ENCODE data around the gene DHX15. TPM values are rescaled to one million over a fixed set of nuclear protein-coding genes. Genes with fewer than 3 reads are reported as not detected.
"Not testable (repeated sequence)": the region's sequence is repeated elsewhere in the genome, so short reads cannot be mapped to it uniquely, and the experiment has no call there.

DHX15 gene
- total RNA-seq, 1 experiment from 2014 or later, result 163 TPM

DNA sequence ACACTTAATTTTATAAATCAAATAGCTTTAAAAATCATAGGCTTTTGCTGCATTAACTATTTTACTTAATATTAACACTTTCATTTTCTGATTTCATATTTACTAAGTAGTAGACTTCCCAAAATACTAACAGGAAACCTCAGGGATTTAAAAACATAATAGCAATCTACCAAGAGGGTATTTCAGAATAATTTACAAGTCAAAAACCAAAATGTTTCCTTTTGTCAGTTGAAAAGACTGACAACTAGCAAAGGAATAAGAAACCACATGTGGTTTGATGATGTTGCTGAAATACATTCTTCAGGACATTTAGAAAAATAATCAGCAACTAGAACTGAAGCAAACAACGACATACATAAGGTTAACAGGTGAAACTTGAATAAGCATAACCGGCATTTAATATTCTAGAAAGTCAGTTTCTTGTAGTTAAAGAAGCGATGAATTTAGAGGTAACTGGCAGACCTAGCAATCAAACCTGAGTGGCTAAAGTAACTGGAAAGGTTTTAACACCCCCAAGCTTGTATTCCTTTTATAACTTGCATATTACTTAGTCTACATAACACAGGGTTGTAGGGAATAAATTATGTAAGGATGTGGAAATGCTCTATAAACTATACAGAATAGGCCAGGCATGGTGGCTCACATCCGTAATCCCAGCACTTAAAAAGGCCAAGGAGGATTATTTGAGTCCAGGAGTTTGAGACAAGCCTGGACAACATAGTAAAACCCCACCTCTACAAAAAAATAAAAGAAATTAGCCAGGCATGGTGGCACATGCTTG lies 40.0 kb downstream of the DHX15 start:
- DNase-seq (ENCODE audit: low read depth), result no peak

DNA sequence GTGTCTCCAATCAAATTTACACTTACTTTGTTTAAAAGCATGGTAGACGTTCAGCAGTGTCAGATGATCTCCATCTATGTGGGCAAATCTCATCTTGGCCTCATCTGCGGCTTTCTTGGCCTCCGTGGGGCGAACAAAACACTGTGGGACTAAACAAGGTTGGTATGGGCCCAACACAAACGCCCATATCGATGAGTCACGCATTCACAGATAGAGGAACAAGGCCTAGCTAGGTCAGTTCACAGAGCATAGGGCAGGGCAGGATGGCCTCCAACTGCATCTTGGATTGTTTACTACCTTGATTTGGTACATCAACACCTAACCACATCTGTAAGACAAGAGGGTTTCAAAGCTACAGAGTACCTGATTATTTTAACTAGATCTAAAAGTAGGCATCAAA lies 47.3 kb downstream of the DHX15 start:
- DNase-seq (ENCODE audit: low read depth), result peak; percentile 35

DNA sequence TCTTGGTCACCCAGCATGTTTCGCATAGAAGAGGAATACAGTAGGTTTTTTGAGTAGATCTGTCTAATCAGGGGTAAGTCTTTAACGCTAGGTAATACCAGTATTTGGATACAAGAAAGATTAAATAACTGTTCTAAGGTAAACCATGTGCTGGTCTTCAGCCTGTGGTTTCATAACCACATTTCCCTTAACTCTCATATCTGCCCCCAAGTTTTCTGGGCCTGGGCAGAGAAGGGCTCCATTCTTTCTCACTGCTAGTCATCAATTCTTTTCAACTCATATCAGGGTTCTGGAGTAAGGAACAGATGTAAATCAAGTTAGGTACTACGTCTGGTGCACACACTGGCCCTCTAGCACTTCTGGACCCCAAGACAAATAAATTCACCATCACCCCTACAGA lies 49.0 kb downstream of the DHX15 start:
- no peak for DNase-seq (ENCODE audit: low read depth)

DNA sequence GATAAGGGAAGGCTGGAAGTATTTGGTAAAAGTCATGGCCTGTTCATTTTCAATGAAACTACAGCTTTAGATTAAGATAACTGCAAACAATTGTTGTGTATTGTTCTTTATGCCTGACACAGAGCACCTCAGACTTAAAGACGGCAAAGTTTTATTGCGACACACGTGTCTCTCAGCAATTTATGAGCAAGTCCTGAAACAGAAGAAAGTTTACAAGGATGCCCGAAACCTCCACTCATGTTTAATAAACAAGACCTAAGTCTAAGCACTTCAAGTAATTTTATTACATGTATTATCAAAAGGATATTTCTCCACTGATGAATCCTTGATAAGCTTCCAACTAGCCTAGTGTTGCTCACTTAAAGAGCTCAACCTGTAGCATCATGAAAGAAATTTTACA lies 51.0 kb downstream of the DHX15 start:
- DNase-seq (ENCODE audit: low read depth), result no peak

DNA sequence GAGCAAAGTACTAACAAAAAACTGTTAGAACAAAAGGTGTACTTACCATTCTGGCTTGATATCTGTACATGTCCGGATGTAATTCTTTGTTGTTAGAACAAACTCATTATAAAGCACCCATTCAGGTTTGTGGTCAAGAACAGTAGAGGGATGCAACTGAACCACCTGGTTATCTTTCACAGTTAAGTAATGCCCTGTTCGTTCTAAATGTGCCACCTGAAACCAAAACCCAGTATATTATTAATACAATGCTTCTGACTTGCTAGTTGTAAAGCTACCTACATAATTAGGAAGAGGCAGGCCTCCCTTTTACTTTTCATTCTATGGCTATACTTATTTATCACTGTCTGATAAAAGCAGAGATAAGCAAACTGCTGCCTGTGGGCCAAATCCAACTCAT lies 54.8 kb downstream of the DHX15 start:
- DNase-seq (ENCODE audit: low read depth), result no peak

DNA sequence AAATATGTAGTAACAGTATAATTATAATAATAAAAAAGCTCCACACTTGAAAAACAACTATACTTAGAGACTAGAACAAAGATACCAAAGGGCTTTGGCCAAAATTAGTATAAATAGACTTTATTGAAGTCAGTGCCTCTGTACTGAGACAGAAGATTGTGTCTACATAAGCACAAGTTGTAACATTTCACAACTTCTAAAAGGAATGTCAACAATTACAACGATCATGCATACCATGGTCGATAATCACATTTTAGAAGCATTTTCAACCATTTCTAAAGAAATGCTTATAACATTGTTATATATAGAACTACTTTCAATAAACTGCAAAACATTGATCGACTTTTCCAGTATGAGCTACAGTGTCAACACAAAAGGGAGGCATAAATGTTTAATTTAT lies 57.0 kb downstream of the DHX15 start:
- no peak for DNase-seq (ENCODE audit: low read depth)

DNA sequence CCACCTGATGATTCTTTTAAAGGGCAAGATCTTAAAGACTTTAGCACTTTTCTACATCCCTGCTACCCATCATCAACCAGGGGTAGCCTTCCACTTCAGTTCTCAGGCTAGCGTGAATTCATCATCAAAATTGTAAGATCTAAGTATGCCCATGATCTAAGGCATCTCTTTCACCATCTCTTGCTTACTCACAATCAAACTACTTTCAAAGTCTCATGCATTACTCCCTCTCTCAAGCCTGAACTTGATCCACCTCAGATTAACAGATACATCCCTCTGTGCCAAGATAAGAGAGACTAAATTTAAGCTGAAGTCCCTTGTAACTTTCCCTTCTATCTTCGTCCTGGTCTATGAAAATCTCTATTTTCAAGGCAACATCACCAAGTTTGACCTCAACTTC lies 62.8 kb downstream of the DHX15 start:
- DNase-seq (ENCODE audit: low read depth), result no peak

DNA sequence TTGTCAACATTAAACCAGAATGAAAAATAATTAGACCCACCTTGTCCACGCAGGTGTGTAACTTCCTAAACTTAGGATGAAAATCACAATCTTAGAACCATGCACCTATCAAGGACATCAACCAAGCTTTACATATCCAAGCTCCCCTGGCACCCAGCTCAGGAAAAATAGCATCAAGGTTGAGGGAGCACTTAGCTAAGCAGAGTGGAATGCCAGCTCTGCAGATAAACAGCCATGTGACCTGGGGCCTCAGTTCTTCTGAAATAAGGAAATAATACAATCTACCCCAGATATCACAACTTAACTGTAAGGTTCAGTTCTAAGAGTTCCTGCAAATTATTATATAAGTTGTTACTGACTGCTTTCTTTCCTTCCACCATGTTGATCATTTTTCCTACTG lies 64.7 kb downstream of the DHX15 start:
- DNase-seq (ENCODE audit: low read depth), result no peak

DNA sequence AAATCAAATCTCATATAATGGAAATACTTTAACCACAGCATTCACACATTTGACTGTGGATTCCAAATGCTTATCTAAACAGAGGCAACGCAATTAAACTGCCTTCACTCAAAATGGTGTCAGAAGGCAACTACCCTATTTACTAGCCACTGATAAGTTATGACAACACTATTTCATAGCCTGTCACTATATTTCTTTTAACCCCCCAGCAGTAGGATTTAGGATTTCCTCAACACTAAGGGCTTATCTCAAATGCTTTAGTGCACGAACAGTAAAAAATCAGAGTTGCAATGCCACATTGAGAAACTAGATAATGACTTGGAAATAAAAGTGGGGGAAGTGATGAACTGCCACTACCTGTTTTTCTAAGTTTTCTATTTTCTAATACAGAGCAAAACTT lies 66.7 kb downstream of the DHX15 start:
- no peak for DNase-seq (ENCODE audit: low read depth)

DNA sequence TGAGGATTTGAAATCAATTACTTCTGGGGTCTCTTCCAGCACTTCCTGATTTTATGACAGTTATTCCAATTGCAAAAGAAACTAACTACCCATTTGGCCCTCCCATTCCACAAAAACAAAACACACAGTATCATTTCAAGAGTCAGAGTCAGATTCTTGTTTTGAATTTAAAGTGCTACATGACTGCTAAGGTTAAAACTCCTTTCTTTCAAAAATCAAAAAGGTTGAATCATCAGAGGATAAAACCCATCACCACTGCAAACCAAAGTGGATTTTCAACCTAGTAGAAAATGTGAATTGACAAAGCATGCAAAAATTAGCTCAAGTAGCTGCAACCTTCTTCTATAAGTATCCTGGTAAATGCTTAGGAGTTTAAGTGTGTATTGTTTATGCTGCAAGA lies 67.4 kb downstream of the DHX15 start:
- DNase-seq (ENCODE audit: low read depth), result no peak

DNA sequence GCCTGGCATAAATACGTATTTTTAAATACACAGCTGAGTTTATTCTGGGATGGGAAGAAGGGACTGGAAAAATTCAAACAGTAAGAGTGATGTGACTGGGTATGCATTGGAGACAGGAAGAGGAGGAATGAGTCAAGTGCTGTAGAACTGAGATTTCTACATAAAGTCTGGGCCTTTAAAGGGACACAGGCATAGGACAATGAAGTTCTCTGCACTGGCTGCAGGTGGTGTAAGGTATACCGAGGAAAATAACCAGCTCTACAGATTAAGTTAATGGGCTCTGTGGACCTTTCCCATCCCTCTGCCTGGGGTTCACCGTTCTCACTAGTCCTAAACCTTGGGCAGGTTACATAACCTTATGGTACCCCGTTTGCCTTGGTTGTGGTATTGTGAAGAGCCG lies 68.7 kb downstream of the DHX15 start:
- no peak for DNase-seq (ENCODE audit: low read depth)

DNA sequence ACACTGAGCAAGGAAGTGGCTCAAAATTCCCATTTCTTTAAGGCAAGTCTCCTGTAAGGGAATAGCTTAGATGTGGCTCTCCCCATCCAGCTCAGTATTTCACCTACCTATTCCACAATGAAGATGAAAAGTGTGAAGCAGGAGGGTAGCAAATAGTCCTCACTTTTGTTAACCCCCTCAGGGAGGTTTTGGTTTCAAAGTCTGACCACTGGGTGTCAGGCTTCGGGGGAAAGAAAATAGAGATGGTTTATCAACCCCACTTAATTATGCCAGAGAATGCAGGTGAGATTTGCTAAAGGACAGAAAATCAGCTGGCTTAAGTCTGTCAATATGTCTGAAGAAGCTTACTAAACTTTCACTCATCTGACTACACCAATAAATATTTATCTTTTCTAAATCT lies 69.5 kb downstream of the DHX15 start:
- no peak for DNase-seq (ENCODE audit: low read depth)

DNA sequence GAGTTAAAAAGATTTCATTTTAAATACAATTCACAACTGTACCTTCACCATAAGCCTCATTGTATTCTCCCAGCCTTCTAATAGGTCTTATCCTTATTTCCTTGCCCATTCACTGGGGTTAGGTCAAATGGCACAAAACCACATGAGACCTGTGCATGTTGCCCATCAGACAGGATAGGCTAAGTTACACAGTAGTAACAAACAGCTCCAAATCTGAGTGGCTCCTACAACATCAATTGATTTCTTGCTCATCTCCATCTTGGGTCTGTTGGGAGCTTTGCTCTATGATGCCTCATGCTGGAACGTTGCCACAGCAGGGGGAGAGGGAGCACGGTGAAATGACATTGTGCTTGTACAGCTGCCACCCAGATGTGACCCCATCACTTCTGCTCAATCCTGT lies 70.6 kb downstream of the DHX15 start:
- no peak for DNase-seq (ENCODE audit: low read depth)

DNA sequence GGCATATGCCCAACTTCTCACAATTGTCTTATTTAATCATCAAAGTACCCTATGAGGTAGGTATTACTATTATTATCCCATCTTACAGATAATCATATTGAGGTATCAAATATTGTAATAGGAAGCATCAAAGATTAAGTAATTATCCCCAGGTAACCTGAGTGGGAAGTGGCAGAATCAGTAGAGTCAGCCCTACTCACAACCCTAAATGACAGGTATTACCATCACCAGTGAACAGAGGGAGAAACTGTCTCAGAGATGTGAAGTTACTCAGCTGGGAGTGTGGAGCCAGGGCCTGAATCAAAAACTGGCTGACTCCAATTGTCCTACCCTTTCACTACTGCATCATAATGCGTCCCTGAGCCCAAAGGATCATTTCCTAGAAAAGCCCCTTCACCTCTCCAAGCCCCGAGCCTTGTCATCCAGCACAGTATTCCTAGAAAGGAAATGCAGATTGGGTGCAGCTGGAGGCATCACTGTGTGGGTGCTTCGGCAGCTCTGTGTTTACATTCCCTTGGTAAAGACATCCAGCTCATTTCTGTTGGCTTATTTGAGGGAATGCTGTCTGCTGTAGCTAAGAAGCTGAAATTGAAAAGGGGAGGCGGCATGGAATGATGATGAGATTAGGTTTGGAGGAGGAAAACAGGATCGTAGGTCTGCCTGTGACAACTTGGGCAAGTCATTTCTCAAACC lies 72.8 kb downstream of the DHX15 start:
- no peak for DNase-seq (ENCODE audit: low read depth)

DNA sequence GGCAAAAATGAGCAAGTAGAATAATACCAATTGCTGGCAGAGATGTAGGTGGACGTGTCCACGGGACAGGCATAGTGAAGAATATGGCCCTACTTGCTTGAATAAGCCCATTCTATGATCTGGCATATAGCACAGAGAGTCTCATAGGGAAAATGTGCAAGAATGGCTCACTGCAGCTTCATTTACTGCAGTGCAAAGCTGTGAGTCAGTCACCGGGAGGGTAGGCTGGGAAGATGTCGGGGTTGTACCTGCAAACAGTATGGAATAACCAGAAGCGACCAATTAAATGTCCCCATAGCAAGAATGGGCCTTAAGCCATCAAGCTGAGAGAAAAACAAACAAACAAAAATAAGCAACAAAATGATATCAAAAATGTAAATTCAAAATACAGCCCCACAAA lies 74.3 kb downstream of the DHX15 start:
- no peak for DNase-seq (ENCODE audit: low read depth)

DNA sequence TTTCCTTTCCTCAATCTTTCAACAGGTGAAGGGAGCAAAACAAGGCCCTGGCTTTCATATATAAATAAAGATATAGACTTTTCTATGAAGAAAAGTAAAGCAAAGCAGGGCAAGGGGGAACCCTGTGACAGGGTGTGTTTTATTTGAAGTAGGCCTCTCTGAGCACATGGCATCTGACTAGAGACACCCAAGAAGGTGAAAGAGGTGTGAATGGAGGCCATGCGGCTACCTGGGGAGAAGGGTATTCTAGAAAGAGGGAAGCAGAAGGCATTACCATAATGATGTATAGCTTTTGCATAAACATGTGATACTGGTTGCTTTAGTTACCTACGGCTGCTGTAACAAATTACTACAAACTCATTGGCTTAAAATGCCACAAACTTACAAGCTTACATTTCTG lies 75.8 kb downstream of the DHX15 start:
- no peak for DNase-seq (ENCODE audit: low read depth)

DNA sequence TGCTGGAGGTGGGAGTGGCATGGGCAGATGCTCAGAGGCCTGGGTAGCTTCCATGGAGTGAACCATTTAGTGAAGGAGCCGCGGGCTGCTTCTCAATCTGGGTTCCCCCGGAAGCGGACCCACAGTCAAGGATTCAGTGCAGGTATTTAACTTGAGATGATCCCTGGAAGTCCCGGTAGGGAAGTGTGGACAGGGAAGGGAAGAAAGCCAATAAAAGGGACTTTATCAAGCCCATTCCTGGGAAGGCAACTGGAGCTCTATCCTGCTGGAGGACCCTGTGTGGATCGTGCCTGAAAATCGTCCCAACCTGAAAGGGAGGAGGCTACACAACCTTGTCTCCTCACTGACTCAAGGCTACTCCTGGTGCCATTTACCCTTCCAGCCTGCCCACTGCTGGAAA lies 76.9 kb downstream of the DHX15 start:
- no peak for DNase-seq (ENCODE audit: low read depth)

DNA sequence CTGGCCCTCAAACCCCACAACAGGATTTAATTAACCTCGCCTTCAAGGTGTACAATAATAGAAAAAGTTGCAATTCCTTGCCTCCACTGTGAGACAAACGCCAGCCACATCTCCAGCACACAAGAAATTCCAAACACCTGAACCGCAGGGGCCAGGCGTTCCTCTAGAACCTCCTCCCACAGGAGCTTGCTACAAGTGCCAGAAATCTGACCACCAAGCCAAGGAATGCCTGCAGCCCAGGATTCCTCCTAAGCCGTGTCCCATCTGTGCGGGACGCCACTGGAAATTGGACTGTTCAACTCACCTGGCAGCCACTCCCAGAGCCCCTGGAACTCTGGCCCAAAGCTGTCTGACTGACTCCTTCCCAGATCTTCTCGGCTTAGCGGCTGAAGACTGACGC lies 81.3 kb downstream of the DHX15 start:
- DNase-seq (ENCODE audit: low read depth), result not testable (repeated sequence)

DNA sequence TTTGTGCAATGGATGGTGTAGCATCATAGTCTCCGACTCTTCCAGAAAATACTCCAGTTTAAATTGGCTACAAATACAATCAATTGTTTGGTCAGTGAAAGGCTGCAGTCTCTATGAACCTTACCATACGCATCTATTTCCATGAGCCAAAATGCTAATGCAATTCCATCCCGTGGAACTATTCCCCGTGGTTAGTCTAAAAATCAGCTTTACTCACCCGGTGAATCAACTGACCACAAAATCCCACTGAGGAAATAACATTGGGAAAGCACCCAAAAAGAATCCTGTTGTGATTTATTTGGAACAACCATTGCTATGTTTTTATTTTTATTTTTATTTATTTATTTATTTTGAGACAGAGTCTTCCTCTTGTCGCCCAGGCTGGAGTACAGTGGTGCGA lies 87.1 kb downstream of the DHX15 start:
- no peak for DNase-seq (ENCODE audit: low read depth)

DNA sequence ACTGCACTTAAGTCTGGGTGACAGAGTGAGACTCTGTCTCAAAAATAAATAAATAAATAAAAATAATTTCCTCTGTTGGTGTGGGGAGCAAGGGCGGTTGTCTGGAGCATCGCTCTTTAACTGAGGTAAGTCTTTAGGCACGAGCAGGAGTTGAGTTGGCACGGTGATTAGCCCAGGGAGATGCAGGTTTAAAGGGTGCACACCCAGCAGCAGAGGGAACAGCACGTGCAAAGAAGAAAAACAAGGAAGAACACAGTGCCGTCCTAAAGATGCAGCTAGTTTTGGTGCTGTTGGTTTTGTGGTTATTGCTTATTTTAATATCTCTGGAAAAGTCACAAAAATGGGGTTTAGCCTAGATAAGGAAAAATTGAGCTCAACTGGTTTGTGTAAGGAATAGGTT lies 87.8 kb downstream of the DHX15 start:
- no peak for DNase-seq (ENCODE audit: low read depth)

DNA sequence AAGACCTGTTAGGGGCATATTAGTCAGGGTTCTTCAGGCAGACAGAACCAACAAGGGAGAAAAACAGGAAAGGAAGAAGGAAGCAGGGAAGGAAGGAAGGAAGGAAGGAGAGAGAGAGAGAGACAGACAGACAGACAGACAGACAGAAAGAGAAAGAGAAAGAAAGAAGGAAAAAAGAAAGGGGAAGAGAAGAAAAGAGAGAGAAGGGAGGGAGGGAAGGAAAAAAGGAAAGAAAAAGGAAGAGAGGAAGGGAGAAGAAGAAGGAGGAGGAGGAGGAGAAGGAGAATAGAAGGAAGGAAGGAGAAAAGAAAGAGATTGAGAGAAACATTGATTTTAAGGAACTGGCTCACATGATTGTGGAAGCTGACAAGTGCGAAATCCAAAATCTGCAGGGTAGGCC lies 89.0 kb downstream of the DHX15 start:
- DNase-seq (ENCODE audit: low read depth), result no peak

DNA sequence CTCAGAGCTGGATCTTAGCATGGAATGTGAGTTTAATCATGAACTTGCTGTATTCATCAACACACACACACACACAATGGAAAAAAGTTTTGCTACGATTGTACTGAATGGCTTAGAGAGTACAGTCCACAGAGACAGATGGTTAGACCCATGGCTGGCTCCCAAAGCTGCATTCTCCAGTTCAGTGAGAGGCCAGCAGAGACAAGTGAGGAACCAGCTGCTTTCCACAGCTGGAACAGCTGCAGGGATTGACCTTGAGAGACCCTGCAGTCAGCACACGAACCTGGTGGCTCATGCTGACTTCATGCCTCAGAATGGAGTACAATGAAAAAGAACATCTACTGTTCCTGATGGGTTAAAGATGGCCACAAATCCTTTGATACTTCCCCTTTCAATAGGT lies 94.5 kb downstream of the DHX15 start:
- DNase-seq (ENCODE audit: low read depth), result no peak

DNA sequence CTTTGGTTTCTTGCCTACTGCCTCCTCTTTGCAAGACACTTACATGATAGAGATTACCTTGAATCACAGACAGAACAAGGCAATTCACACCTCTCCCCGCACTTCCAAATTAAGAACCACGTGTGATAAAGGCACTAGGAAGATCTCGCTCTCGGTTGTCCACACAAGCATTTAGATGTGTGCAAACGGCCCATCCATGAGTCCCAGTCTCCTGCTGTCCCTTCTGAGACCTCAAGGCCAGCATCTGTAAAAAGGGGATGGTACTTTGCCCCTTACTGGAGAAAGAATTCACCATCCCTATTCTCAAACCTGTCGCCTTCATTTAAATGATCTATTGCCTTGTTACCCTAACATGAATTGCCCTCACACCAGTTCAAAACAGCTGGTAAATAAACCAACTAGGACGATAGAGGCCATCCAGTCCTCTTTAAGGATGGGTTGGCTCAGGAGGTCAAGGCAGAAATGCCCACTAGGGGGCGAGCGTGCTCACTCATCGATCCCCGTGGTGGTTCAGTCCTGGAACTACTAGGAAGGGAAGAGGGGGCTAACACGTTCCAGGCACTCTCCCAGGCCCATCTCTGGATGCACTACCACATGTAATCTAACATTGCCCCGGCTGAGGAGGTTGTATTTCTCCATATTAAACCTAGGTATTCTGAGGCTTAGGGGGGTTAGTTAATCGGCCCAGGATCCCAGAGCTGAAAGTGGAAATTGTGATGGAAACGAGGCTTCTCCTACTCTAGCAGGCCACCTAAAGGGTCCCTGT lies 95.8 kb downstream of the DHX15 start:
- peak; percentile 48 for DNase-seq (ENCODE audit: low read depth)
